ENCODE results near the gene STON2.

DNA sequence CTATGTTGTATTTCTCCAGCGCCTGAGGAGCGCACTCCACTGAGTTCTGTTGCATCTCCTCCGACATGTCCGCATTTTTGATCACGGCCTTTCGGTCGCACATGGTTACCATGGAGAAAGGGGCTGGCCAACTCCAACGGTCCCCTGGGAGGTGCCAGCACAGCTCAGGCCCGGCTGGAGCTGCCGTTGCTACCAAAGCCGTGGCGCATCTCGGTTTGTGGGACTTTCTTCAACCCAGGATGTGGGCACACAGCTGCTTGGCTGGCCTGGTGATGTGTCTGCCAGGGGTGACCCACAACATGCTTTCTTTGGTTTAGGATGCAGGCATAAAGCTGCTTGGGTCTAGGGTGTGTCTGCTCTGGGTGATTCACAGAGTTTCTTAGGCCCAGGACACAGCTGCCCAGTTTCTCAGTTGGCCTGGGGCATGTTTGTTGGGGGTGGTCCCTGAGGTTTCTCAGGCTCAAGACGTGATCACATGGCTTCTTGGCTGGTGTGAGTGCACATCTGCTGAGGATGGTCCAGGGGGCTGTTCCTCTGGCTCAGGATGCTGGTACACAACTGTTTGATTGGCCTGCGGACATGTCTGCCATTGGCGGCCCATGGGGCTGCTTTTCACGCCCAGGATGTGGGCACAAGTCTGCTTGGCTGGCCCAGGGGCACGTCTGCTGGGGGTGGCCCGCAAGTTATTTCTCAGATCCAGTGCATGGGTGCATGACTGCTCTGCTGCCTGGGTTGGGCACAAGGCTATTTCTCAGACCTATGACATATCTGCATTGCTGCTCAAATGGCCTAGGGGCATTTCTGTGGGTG lies 153.5 kb downstream of the STON2 start:
- TF ChIP-seq SP1 (IDR thresholded peaks at IDR 0.05; ENCODE audit: low read depth, low read length): no peak
- TF ChIP-seq JUN (IDR thresholded peaks at IDR 0.05; ENCODE audit: low read depth, low read length): no peak
- TF ChIP-seq TCF12 (IDR thresholded peaks at IDR 0.05; ENCODE audit: low read depth, low read length): no peak
- TF ChIP-seq, protein P1, sequence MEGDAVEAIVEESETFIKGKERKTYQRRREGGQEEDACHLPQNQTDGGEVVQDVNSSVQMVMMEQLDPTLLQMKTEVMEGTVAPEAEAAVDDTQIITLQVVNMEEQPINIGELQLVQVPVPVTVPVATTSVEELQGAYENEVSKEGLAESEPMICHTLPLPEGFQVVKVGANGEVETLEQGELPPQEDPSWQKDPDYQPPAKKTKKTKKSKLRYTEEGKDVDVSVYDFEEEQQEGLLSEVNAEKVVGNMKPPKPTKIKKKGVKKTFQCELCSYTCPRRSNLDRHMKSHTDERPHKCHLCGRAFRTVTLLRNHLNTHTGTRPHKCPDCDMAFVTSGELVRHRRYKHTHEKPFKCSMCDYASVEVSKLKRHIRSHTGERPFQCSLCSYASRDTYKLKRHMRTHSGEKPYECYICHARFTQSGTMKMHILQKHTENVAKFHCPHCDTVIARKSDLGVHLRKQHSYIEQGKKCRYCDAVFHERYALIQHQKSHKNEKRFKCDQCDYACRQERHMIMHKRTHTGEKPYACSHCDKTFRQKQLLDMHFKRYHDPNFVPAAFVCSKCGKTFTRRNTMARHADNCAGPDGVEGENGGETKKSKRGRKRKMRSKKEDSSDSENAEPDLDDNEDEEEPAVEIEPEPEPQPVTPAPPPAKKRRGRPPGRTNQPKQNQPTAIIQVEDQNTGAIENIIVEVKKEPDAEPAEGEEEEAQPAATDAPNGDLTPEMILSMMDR (IDR thresholded peaks at IDR 0.05; ENCODE audit: control extremely low read depth in 1 of 3, insufficient read depth in 1 of 3, low read depth in 1 of 3, low read length in 3 of 3): no peak
- no peak for TF ChIP-seq POLR2A (IDR thresholded peaks at IDR 0.05; ENCODE audit: control extremely low read depth in 1 of 2, low read depth in 2 of 2, low read length in 2 of 2)
- TF ChIP-seq EGR1 (IDR thresholded peaks at IDR 0.05; ENCODE audit: borderline replicate concordance, low read depth, low read length): no peak
- no peak for TF ChIP-seq NRF1 (IDR thresholded peaks at IDR 0.05; ENCODE audit: low read depth, low read length)
- TF ChIP-seq RXRA (IDR thresholded peaks at IDR 0.05; ENCODE audit: insufficient read depth, low read depth, low read length): no peak
- TF ChIP-seq, protein P2, sequence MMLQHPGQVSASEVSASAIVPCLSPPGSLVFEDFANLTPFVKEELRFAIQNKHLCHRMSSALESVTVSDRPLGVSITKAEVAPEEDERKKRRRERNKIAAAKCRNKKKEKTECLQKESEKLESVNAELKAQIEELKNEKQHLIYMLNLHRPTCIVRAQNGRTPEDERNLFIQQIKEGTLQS (IDR thresholded peaks at IDR 0.05; ENCODE audit: insufficient read depth, low read depth, low read length): no peak
- TF ChIP-seq EP300 (IDR thresholded peaks at IDR 0.05; ENCODE audit: borderline replicate concordance in 1 of 2, low read depth in 2 of 2, low read length in 2 of 2): no peak
- no peak for TF ChIP-seq KDM1A (IDR thresholded peaks at IDR 0.05; ENCODE audit: borderline replicate concordance, low read length)
- no peak for TF ChIP-seq EZH2 (IDR thresholded peaks at IDR 0.05; ENCODE audit: low read depth, low read length, severe bottlenecking)

Data from H1 (cell line).